Colonic mucosa (tissue), 4 donors: ENCODE data around the gene SYF2. TPM values are rescaled to one million over a fixed set of nuclear protein-coding genes. Genes with fewer than 3 reads are reported as not detected.
"Not testable (repeated sequence)": the region's sequence is repeated elsewhere in the genome, so short reads cannot be mapped to it uniquely, and the experiment has no call there.

ENCODE experiments used
- DNase-seq: peaks from one replicate; pipeline ENCODE4 v3.0.0-alpha.2; 2020
- H3K27ac ChIP-seq: fragments of 200-600 bp; one replicate; pipeline ENCODE4 v1.8.0; 2021
- H3K27me3 ChIP-seq: fragments of 200-600 bp; one replicate; pipeline ENCODE4 v1.8.0; 2021
- H3K36me3 ChIP-seq: fragments of 200-600 bp; one replicate; pipeline ENCODE4 v1.8.0; 2021
- H3K4me1 ChIP-seq: fragments of 200-600 bp; one replicate; pipeline ENCODE4 v1.8.0; 2021; ENCODE audit warnings: mild to moderate bottlenecking
- H3K4me3 ChIP-seq: fragments of 200-600 bp; one replicate; pipeline ENCODE4 v1.8.0; 2021
- H3K9ac ChIP-seq, 2 donors: one replicate each; pipeline ENCODE4 v1.7.0; 2013; ENCODE audit warnings: control low read depth in 2 of 2, low read depth in 2 of 2, low read length in 2 of 2
- H3K9me3 ChIP-seq: fragments of 200-600 bp; one replicate; pipeline ENCODE4 v1.8.0; 2021
- intact Hi-C: fragments of 100-400 bp; cut with DNase I; formaldehyde crosslinking; loops from one replicate; pipeline ENCODE4 v1.14.1; 2022
- total RNA-seq, 2 donors: library from RNA; stranded (reverse); fragmentation: NEBNext Ultra II Directional in 1 of 2; extraction: Animal tissue kit (Norgen Biotek cat#: 25700) in 1 of 2; gene quantifications; one replicate each; pipeline ENCODE4 v1.2.1, GENCODE V29; 2021
- TF ChIP-seq, protein P1 (sequence below): fragments of 200-600 bp; IDR thresholded peaks from one replicate; pipeline ENCODE4 v1.8.0; 2022; ENCODE audit warnings: antibody characterized with exemption, mild to moderate bottlenecking
- donor health status: healthy.
- donor health status: DM: no; HTN: no; CAD: no.
- donor health status: DM: no; HTN: no; CAD: no.

SYF2 gene
- total RNA-seq, 2 donors from 2014 or later = 38.8 to 60.8 TPM

- Histone ChIP-seq H3K9me3 (no peaks in the 10 kb centered on the region), H3K4me1 (peaks cover 20% of the 10 kb centered on the region), H3K9ac (peak overlapping the region in 1 of 2 donors; percentile 100), H3K27me3 (no peaks in the 10 kb centered on the region), H3K4me3 (peak overlapping the region; percentile 90), H3K27ac (no peak overlapping the region), H3K36me3 (peaks cover 15% of the 10 kb centered on the region)
- intact Hi-C loops = no loop called here
- TF ChIP-seq, protein P1, sequence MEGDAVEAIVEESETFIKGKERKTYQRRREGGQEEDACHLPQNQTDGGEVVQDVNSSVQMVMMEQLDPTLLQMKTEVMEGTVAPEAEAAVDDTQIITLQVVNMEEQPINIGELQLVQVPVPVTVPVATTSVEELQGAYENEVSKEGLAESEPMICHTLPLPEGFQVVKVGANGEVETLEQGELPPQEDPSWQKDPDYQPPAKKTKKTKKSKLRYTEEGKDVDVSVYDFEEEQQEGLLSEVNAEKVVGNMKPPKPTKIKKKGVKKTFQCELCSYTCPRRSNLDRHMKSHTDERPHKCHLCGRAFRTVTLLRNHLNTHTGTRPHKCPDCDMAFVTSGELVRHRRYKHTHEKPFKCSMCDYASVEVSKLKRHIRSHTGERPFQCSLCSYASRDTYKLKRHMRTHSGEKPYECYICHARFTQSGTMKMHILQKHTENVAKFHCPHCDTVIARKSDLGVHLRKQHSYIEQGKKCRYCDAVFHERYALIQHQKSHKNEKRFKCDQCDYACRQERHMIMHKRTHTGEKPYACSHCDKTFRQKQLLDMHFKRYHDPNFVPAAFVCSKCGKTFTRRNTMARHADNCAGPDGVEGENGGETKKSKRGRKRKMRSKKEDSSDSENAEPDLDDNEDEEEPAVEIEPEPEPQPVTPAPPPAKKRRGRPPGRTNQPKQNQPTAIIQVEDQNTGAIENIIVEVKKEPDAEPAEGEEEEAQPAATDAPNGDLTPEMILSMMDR = no peak
- no peak for DNase-seq
These were observed 13.1 kb upstream of the SYF2 start for GRCh38 chr1:25245393-25245792.

GRCh38 chr1:25243907-25244306 lies 11.6 kb upstream of the SYF2 start:
- TF ChIP-seq, protein P1 = no peak
- Histone ChIP-seq H3K4me1 (peaks cover 23% of the 10 kb centered on the region), H3K27me3 (no peaks in the 10 kb centered on the region), H3K9ac (no peak overlapping the region), H3K9me3 (no peaks in the 10 kb centered on the region), H3K4me3 (no peak overlapping the region), H3K27ac (no peak overlapping the region), H3K36me3 (peaks cover 15% of the 10 kb centered on the region)
- intact Hi-C loops = no loop called here
- no peak for DNase-seq

DNA sequence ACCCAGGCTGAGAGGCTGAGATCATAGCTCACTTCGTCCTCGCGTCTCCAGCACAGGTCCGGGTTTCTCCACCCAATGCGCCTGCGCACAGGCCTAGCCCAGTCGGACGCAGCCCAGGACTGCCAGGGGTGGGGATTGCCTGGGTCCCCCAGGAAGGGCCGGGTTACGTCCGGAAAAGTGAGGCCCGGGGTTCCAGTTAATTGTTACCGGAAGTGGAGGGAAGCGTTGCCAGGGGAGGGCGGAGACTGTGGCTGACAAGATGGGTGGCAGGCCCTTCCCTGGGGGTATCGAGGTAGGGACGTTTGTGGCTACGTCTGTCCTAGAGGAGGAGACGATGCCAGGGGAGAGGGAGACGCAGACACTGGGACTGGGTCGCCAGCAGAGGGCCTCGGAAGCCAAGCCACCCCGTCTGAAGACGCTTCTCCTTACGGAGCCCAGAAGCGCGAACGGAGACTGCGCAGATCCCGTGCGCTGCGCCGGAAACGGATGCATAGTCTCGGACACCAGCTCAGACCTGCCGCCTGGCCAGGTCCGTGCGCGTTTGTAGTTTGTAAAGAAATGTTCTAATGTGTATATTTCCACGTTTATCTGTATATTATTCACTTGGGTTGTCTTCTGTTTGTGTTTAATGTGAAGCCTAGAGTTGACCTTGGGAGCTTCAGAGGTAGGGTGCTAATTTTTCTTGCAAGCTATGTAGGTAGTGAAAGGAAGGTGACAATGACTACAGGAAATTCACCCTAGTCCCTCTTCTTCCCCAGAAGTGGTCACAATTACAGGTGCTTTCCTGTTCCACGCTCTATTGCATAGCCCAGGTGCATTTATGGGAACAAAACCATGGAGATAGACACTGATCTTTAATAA lies 7.6 kb upstream of the SYF2 start:
- H3K9me3 ChIP-seq = no peaks in the 10 kb centered on the region
- H3K27me3 ChIP-seq = no peaks in the 10 kb centered on the region
- peak overlapping the region; percentile 94 for H3K27ac ChIP-seq
- peak; percentile 94 for DNase-seq
- peak overlapping the region; percentile 42 for H3K4me3 ChIP-seq
- TF ChIP-seq, protein P1 = peak; percentile 49
- intact Hi-C loops = no loop called here
- H3K36me3 ChIP-seq = peaks cover 12% of the 10 kb centered on the region
- H3K9ac ChIP-seq = peak overlapping the region; percentile 65 to 68
- peaks cover 14% of the 10 kb centered on the region for H3K4me1 ChIP-seq

DNA sequence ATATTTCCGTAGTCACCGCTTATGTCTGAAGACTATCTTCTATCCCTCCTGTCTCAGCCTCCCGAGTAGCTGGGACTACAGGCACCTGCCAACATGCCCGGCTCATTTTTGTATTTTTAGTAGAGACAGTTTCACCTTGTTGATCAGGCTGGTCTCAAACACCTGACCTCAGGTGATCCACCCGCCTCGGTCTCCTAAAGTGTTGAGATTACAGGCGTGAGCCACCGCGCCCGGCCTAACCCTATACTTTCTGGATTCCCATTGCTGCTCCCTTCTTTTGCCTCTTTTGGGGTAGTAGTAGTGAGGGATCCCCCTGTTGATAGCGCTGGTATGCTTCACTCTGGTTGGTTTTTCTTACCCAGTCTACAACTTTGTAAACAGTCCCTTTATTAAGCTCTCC lies 5.7 kb upstream of the SYF2 start:
- H3K4me1 ChIP-seq = peaks cover 13% of the 10 kb centered on the region
- H3K27ac ChIP-seq = no peak overlapping the region
- no peaks in the 10 kb centered on the region for H3K27me3 ChIP-seq
- no peaks in the 10 kb centered on the region for H3K36me3 ChIP-seq
- no peak for DNase-seq
- intact Hi-C loops = no loop called here
- no peaks in the 10 kb centered on the region for H3K9me3 ChIP-seq
- no peak overlapping the region for H3K4me3 ChIP-seq
- TF ChIP-seq, protein P1 = no peak
- H3K9ac ChIP-seq = no peak overlapping the region

DNA sequence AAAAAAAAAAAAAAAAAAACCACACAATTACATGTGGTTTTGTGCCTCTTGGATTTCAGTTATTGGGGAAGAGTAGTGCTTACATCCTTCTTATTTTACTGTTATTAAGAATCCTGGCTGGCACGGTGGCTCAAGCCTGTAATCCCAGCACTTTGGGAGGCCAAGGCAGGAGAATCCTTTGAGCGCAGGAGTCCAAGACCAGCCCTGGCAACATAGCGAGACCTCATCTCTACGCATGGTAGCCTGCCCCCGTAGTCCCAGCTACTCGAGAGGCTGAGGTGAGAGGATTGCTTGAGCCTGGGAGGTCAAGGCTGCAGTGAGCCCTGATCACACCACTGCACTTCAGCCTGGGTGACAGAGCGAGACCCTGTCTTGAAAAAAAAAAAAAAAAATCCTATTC lies 4.0 kb upstream of the SYF2 start:
- peaks cover 18% of the 10 kb centered on the region for H3K4me1 ChIP-seq
- H3K9ac ChIP-seq, intact Hi-C loops, H3K36me3 ChIP-seq, H3K27me3 ChIP-seq, DNase-seq, H3K4me3 ChIP-seq, H3K27ac ChIP-seq, H3K9me3 ChIP-seq: not testable (repeated sequence)

DNA sequence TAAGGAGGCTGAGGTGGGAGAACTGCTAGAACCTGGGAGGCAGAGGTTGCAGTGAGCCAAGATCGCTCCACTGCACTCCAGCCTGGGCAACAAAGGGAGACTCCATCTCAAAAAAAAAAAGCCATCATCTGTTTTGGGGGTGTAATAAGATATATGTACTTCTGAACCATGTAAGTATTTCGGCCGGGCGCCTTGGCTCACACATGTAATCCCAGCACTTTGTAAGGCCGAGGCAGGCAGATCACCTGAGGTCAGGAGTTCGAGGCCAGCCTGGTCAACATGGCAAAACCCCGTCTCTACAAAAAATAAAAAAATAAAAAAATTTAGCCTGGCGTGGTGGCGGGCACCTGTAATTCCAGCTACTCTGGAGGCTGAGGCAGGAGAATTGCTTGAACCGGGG lies 3.1 kb upstream of the SYF2 start:
- H3K9me3 ChIP-seq, H3K4me3 ChIP-seq, H3K27ac ChIP-seq, intact Hi-C loops, H3K36me3 ChIP-seq, H3K9ac ChIP-seq, DNase-seq, H3K27me3 ChIP-seq: not testable (repeated sequence)
- peaks cover 17% of the 10 kb centered on the region for H3K4me1 ChIP-seq
